NCI-H146 treated with DMSO at 0.1 percent for 48 hours (cell line): ENCODE measurements around the gene RORC.
"Not testable (repeated sequence)": the region's sequence is repeated elsewhere in the genome, so short reads cannot be mapped to it uniquely, and the experiment has no call there.

Experiments
- DNase-seq: peaks from one replicate; lab custom pipeline; 2025; ENCODE audit not compliant: unreplicated experiment; lab: John Stamatoyannopoulos, UW

Gene RORC

DNA sequence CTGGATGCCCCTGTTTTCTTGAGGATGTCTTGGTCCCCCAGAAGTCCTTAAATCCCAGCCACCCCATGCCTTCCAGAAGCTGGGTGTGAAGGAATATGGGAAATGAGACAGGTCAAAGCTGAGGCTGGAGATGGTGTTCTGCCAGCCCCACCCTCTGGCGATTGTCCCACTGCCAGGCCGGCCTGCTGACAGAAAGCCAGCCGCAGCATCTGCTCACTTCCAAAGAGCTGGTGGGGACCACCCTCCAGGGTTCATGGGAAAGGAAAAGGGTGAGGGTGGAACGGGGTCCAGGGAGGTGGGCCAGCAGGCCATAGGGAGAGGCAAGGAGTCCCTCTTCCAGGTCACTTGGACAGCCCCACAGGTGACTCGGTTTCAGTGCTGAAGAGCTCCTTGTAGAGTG lies 24.5 kb downstream of the RORC start:
- no peak for DNase-seq

DNA sequence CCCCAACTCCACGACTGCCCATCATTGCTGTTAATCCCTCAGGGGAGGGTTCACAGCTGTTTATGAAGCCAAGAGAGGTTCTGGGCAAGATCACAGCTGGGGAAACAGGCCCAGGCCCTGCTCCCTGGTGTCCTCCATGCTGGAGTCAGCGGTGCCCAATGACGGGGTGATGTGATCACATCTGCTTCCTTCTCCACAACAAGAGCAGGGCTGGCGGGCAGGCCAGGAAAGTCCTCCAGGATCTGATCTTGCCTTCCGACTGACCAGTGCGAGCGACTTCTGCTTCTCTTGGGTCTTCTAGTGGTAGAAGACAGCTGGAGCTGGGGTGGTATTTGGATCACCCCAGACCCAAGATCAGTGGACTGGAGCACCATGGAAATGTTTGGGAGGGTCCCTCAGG lies 25.4 kb downstream of the RORC start:
- no peak for DNase-seq

DNA sequence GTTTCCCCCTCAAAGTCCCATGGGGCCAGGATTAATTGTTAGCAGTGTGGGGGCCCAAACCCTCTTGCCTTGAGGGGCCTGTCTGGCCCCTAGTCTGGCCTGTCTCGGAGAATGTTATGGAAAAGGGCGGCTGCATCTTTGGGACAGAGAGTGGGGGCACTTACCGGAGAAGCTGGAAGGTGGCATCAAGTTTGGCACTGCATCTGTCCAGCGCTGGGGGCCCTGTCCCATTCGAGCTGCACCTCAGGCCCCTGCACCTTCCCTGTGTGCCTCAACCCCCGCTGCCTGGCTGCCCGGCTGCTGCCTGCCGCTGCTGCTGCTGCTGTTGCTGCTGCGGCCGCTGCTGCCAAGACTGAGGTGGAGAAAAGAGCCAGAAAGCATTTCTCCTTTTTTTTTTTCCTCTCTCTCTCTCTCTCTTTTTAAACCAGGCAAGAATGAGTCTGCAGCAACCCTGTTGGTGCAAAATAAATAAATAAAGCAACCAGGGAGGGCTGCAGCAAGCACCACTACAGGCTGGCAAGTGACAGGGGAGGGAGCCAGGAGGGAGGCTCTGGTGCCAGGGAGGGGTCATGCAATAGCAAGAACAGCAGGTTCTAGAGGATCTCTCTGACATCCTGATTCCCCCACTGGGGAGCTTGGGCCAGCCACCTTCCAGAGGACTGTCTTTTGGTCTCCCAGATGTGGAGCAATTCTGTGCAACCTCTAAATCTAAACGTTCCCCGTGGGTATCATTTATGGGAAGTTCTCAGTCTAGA lies 26.4 kb downstream of the RORC start, which contains the start of gene LINGO4:
Gene LINGO4 (minus strand): TSS at position 354 of the 755 bp plus-strand sequence. CDS start 2,715 bp downstream, outside the sequence.
- DNase-seq, result no peak

DNA sequence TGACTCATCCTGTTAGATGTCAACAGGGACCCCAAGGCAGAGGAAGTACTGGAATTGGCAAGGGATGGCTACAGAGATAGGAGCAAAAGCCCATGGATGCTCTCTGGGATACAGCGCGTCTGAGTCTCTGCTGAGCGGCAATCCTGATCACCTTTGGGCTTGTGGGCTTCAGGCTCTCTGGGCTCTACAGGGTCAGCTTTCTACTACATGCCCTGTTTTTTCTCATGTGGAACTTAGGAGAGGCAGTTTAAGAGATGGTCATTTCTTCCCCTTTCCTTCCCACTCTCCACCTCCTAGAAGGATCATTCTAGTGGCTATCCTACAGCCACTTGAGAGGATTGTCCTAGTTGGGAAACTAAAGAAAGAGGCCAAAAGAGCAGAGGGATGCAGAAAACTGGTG lies 27.7 kb downstream of the RORC start:
- no peak for DNase-seq

DNA sequence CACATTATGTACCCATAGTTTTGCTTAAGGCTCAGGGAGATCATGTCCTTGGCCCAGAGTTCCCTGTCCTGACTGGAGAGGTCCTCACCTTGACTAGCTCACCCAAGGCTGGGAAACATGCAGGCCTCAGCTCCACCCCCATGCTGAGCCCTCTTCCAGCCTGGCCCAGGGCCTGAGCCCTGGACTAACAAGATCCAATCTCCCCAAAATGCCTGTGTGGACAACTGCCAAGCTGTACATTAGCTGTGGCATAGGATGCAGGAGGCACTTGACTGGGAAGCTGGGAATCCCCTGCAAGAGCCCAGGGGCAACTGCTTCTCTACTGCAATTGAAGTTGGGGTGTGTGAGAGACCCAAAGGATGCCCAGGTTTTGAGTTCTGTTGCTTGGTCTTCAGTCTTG lies 28.4 kb downstream of the RORC start:
- DNase-seq, result no peak

DNA sequence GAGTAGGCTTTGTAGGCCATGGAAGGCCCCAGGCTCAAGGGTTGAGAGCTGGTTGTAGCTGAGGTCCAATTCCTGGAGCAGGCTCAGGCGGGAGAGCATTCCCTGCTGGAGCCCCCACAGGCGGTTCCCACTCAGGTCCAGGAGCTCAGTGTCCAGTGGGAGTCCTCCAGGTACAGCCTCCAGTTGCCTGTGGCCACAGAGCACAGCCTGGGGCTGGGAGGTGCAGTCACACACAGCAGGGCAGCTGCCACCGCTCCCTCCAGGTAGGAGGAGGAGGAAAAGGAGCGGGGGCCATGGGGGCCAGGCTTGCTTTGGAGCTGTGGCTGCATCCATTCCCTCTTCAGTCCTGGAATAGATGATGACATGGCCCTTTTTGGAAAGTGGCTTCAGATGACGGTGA lies 29.2 kb downstream of the RORC start:
- DNase-seq, result no peak

DNA sequence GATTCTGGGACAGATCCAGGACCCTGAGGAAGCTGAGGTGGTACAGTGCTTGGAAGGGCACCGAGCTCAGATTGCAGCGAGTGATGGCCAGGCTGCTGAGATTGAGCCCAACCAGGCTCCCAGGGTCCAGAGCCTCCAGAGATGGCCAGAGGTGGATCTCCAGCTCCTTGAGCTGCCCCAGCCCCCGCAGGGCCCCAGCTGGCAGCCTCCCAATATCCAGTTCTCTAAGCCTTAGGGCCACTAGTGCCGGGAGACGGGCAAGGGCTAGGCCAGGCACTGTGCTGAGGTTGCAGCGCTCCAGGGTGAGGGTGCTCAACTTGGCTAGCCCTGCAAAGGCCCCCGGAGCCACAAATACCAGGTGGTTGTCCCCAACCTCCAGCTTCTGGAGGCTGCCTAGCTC lies 29.8 kb downstream of the RORC start:
- no peak for DNase-seq

DNA sequence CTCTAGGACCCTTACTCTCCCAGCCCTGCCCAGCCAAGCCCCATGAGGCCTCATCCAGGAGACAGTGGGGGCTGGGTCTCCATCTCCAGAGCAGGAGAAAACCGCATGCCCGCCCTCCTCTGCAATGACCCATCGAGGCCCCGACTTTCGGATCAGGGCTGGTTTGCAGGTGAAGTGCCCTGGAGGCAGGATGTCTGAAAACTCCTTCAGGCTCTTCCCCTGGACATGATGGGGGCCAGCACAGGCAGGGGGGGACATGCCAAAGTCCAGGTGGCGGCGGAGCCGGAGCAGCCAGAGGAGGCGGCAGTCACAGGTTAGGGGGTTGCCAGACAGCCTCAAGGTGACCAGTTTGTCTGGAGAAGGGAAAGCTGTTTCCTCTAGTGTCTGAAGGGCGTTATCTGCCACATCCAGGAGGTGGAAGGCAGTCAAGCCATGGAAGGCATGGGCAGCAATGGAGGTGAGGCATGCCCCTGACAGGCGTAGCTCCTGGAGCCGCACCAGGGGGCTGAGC lies 30.2 kb downstream of the RORC start:
- DNase-seq, result no peak

DNA sequence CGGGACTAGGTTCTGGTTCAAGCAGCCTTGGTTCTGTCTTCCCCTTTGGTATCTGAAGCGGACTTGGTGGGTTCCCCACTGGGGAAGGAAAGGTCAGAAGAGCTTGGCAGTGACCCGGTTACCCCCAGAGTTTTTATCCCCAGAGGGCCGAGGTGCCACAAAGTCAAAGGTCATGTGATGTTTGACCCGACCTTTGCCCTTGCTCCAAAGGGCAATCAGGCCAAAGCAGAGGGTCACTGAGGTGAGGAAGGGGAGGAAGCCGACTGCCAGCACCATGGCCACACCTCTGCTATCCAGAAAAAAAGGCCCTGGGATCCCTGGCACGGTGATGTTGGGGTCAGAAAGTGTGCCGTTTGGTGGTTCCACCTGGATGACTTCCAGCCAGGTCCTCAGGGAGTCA lies 30.8 kb downstream of the RORC start:
- no peak for DNase-seq

DNA sequence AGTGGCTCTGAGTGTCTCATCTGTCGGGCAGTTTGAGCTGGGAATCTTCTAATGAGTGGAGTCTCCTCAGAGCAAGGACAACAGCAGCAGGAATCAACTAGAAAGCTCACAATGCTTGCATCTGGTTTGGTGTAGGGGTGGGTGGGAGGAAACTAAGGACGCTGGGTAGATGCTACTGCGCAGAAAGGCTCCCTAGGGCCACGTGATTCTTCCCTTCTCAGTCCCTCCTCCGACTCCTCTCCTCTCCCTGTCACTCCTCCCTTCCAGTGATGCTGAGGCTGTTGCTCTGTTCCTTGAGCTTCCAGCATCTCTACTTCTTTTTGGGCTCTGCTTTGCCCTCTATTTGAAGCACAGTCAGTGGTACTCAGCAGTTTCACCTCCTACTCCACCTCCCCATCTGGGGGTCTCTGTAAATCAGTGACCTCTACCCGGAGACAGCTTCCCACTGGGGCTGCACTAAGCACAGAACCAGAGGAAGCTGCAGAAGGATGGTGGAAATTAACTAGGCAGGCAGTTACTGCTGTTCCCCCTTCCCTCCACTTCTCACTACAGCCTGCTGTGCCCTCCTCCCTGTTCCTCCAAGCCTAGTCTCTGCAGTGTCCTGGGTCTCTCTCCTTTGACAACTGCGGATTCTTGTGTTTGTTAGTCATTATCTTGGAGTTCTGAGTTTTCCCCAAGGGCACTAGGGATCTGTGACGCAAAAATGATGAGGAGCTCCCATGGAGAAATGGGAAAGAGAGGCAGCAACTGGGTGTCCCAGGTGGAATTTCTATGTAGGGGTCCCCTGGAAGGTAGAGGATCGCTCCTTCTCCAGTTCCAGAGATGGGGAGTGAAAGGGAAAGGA lies 32.2 kb downstream of the RORC start:
- no peak for DNase-seq

DNA sequence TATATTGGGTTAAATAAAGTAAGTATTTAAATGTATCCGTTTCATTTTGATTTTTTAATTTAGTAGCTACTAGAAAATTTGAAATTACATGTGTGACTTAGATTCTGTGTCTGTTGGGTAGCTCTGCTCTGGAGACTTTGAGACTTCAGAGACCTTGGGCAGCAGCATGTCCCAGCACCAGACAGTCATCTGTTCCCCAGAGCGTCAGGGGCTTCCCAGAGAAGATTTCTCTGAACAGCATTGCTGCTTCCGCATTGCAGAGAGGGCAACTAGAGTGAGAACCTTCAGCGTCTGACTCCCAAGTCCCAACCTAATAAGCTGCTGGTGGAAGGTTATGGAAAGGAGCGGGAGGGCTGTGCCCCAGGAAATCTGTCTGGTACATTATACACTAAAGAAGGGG lies 33.0 kb downstream of the RORC start:
- DNase-seq, result no peak

DNA sequence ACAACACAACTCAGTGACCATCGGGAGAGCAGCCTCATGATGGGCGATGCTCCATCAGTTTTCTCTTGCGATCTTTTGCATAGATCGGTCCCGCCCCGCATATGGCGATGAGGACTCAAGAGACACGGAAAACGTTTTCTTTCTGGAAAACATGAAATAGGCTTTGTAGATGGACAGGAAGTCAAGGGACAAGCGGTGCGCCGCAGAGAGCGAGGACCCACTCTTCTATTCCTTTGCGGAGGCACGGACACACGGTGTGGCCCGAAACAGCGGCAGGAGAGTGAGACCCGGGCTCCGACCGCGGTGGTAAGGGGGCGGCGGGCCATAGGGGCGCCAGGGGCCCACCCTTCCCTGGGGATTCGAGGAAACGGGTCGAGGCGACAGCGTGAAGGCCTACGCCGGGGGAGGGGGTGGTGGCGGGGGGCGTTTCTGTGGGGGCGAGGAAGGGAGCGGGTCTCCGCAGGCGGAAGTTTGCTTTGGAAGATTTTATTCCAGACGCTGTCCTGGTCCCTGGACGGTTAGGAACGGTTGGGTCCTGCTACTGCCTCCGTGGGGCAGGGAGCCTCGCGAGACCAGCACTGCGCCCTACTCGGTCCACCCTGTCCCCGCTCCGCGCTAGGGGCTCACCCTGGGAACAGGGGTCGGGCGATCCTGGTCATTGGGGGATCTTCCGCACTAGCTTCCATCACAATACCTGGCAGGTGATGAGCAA lies 40.5 kb downstream of the RORC start:
- peak; percentile 10 for DNase-seq

DNA sequence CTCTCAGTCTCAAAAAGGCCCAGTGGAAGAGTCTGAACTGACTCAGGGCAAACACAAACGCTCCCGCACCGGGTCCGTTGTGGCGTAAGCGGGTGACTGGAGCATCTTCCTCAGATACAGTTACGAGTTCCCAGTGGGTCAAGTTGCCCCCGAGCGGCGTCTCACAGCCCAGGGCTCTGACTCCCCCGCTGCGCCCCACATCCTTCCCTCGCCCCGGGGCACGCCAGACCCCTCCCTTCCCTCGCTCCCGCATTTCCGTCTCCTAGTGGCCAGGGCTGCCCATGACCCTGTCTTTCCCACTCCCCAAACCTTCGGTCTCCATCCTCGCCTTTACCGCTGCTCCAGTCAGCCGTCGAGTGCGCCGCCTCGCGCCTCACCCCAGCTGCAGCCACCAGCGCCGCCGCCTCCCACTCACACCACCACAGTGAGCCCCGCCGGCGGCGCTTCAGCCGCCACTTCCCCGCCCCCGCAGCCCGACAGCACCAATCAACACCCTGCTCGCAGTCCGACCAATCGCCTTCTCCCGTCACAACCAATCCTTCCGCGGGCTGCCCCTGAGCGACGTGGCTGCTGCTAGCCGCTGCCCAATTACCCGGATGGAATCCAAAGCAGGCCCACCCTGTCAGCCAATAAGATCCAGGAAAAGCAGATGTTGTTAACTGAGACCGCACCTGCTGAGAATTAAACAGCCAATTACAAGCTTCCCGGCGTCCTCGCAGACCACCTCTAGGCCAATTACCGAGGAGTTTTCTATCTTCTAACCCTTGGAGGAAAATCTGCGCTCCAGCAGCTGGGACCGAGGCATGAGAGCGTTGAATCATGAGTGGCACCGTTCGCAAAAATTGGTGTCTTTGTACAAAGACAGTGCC lies 41.3 kb downstream of the RORC start, which contains the start of gene TDRKH:
Gene TDRKH (minus strand): TSS at position 430 of the 869 bp plus-strand sequence. CDS start 7,478 bp downstream, outside the sequence.
- DNase-seq, result peak; percentile 100

DNA sequence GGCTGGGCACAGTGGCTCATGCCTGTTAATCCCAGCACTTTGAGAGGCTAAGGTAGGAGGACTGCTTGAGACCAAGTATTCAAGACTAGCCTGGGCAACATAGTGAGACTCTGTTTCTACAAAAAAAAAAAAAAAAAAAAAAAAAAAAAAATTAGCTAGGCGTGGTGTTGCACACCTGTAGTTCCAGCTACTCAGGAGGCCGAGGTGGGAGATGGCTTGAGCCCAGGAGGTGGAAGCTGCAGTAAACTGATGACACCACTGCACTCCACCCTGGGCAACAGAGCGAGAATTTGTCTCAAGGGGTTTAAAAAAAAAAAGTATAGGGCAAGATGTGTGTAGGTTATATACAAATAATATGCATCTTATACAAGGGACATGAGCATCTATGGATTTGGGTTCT lies 43.9 kb downstream of the RORC start:
- no peak for DNase-seq

DNA sequence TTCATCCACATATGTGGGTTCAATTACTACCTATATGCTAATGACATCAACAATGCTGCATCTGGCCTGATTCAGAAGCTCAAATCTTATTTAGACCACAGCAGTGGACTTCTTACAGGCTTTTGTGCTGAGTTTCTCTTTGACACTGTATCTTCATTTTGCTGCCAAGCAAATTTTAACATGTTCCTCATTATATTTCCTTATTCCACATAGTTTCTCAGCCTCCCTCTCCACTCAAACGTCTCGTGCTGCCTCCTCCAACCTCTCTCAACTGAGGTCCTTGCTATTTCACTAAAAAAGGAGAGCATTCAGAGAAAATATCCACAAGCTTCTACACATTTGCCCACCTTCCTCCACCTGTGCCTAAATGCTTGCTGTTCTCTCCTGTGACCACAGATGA lies 47.8 kb downstream of the RORC start:
- no peak for DNase-seq

DNA sequence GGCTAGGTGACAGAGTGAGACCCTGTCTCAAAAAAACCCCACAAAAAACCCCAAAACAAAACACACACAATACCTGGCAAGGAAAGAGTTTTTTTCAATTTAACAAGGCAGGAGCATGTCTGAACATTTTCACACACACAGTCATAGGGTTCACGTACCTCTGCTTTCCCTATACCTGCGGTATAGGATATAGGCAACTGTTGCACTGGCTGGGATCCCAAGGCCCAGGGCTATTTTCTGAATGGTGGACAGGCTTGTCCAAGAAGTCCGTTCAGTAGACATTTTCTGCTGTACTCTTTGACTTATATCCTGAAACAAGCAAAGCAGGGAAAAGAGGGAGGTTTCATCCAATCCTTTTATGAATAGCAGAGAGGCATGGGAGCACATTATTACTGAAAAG lies 48.9 kb downstream of the RORC start:
- no peak for DNase-seq

DNA sequence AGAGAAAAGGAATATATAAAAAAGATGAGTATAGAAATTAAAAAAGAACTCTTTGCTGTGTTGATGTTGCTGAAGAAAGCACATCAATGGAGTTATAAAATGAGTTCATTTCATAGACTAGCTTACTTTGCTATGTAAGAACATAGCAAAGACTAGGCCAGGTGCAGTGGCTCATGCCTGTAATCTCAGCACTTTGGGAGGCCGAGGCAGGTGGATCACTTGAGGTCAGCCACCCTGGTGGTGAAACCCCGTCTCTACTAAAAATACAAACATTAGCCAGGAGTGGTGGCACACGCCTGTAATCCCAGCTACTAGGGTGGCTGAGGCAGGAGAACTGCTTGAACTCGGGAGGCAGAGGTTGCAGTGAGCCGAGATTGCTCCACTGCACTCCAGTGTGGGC lies 49.6 kb downstream of the RORC start:
- DNase-seq, result not testable (repeated sequence)

DNA sequence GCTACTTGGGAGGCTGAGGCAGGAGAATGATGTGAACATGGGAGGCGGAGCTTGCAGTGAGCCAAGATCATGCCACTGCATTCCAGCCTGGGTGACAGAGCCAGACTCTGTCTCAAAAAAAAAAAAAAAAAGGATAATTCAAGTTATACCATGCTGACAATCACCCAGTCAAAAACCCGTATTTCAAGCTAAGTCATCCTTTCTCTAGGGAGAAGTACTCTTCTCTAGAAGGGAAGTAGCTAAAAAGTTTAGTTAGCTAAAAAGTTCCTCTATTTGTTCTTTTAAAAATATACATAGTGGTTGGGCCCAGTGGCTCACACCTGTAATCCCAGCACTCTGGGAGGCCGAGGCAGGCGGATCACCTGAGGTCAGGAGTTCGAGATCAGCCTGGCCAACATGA lies 50.9 kb downstream of the RORC start:
- DNase-seq, result not testable (repeated sequence)

DNA sequence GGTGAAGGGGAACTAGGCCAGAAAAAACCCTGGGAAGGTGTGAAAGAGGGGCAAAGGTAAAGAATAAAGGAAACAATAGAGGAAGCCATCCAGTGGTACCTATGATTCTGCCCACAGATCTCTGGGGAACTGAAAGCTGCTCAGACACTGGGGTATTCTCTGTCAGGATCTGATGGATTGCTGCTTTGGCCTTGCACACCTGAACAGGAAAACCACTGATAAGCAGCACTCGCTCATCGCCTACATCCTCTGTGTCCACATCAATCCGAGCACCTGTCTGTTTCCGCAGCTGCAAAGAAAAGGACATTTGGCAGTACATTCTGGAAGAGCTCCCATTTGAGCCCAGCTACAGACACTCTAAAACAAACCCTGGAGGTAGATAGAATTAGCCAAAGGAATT lies 51.8 kb downstream of the RORC start:
- DNase-seq, result no peak

DNA sequence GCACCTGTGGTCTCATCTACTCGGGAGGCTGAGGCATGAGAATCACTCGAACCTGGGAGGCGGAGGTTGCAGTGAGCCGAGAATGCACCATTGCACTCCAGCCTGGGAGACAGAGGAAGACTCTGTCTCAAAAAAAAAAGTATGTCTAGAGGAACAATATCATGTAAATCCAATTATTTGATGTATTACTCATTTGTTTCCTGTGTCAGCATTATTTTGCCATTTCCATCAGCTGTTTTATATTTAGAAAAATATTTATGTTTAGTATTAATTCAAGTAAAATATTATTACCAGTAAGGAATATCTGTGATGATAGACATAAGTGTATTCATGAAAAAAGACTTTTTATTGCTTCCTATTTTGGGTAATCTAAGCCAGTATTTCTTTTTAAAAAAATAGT lies 54.3 kb downstream of the RORC start:
- DNase-seq, result no peak
